Putamen (tissue), 1 donor: Measurements from ENCODE around the gene SEZ6.

Experiments used
- DNase-seq: peaks from one replicate; pipeline ENCODE4 v3.0.0-alpha.2; 2016; ENCODE audit warnings: low spot score

SEZ6 gene

GRCh38 chr17:29034510-29034909 lies 28.7 kb upstream of the SEZ6 start:
- DNase-seq = no peak

GRCh38 chr17:29032857-29033197 lies 27.0 kb upstream of the SEZ6 start:
- no peak for DNase-seq

GRCh38 chr17:29032013-29032856 lies 26.4 kb upstream of the SEZ6 start:
- DNase-seq = no peak

- DNase-seq = no peak
Observed at GRCh38 chr17:29031488-29031887, 25.7 kb upstream of the SEZ6 start.

GRCh38 chr17:29024316-29024952 lies 18.6 kb upstream of the SEZ6 start:
- DNase-seq = no peak

- no peak for DNase-seq
Observed at GRCh38 chr17:29022074-29022473, 16.2 kb upstream of the SEZ6 start.

GRCh38 chr17:29021226-29021625 lies 15.4 kb upstream of the SEZ6 start:
- no peak for DNase-seq

GRCh38 chr17:29020576-29020975 lies 14.7 kb upstream of the SEZ6 start:
- DNase-seq = no peak

- no peak for DNase-seq
Observed at GRCh38 chr17:29019475-29020181, 13.8 kb upstream of the SEZ6 start.

- DNase-seq = no peak
Observed at GRCh38 chr17:29018788-29019474, 13.1 kb upstream of the SEZ6 start.

- no peak for DNase-seq
Observed at GRCh38 chr17:29016345-29017210, 10.7 kb upstream of the SEZ6 start.

- no peak for DNase-seq
Observed at GRCh38 chr17:29014716-29015115, 8.9 kb upstream of the SEZ6 start.

GRCh38 chr17:29012535-29012934 lies 6.7 kb upstream of the SEZ6 start:
- DNase-seq = no peak

GRCh38 chr17:29010586-29010985 lies 4.8 kb upstream of the SEZ6 start:
- no peak for DNase-seq

GRCh38 chr17:29010129-29010528 lies 4.3 kb upstream of the SEZ6 start:
- no peak for DNase-seq

- no peak for DNase-seq
Observed at GRCh38 chr17:29008591-29008990, 2.8 kb upstream of the SEZ6 start.

GRCh38 chr17:29007860-29008455 lies 2.1 kb upstream of the SEZ6 start:
- no peak for DNase-seq

- no peak for DNase-seq
Observed at GRCh38 chr17:29007456-29007855, 1.6 kb upstream of the SEZ6 start.

- peak; percentile 35 for DNase-seq
Observed at GRCh38 chr17:29004081-29004692, 1.6 kb downstream of the SEZ6 start.

GRCh38 chr17:29003289-29003688 lies 2.5 kb downstream of the SEZ6 start:
- no peak for DNase-seq

- DNase-seq = no peak
Observed at GRCh38 chr17:29002811-29003210, 3.0 kb downstream of the SEZ6 start.
